ENCODE measurements around the gene DRP2. TPM values are rescaled to one million over a fixed set of nuclear protein-coding genes. Genes with fewer than 3 reads are reported as not detected.

DRP2 gene
- total and polyA plus RNA-seq, 2 of the 13 experiments (the other 11 are each of a cell fraction or from before 2014, with no cell fraction given): 0.04 to 0.07 TPM

DNA sequence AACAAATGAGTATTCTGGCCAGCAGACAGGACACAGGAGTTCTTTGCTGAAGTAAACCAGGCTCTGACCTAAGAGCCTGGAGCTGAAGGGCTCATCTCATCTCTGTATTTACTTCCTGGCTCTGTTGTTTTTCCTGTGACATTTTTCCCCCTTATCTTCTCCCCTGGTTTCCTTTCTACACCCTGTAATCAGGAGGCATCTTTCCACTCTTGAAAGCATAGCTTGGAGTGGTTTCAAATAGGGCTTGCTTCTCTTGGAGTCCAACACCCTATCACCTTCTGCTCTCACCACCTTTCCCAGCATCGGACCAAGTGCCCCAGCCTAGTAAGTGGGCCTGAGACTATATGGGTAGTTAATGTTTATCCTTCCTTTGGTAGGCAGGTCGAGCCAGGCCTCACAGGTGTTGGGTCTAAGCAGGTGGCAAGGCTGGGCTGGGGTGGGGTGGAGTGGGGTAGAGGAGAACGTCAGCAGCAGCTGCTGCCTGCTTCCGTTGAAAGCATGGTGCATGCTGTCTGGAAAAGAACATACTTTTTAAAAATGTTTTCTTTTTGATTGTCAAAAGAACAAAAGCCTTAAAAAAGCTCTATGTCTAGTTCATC, 1.2 kb downstream of the DRP2 start:
- TF ChIP-seq ZNF607 (CRISPR knock-in tag; IDR thresholded peaks at IDR 0.05; ENCODE audit: borderline replicate concordance): no peak

DNA sequence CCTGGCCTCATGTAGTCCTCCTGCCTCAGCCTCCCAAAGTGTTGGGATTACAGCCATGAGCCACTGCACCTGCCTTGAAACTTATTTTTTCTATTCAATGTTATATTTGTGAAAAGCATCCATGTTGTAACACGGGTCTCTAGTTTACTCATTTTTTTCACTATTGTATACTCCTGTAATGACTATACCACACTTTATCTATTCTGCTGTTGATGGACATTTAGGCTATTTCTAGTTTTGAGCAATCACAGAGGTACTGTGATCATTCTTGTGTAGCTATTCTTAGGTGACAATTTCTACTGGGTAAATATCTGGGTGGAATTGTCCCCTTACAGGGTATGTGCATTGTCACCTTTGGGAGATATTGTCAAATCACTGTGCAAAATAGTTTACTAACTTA, 3.6 kb downstream of the DRP2 start:
- intact Hi-C loops (cut with micrococcal nuclease; ENCODE audit: unreplicated experiment): no loop called here
- ChIA-PET POLR2A (no interaction called here), CTCF (ENCODE audit: low intra/inter-chr PET ratio, low total read pairs) (no interaction called here)
- Histone ChIP-seq H3K4me1 (ENCODE audit: insufficient read depth, low read length) (no peaks in the 10 kb centered on the region), H3K9me3 (ENCODE audit: low read length) (no peaks in the 10 kb centered on the region), H3K27me3 (ENCODE audit: control insufficient read depth in 1 of 2, insufficient read depth in 2 of 2, low read length in 2 of 2) (no peaks in the 10 kb centered on the region), H3K36me3 (replicated peaks in 1 of 2; ENCODE audit: control insufficient read depth in 1 of 2, insufficient read depth in 2 of 2, low read length in 2 of 2) (no peaks in the 10 kb centered on the region), H3K4me2 (ENCODE audit: low read depth, low read length) (no peak overlapping the region), H2AFZ (ENCODE audit: low read length) (no peak overlapping the region), H4K20me1 (ENCODE audit: insufficient read depth, low read length) (no peaks in the 10 kb centered on the region), H3K79me2 (ENCODE audit: insufficient read depth, low read length) (no peaks in the 10 kb centered on the region), H3K9ac (ENCODE audit: insufficient read depth, low read depth, low read length) (no peak overlapping the region), H3K27ac (ENCODE audit: extremely low read length, insufficient read depth, low read length) (no peak overlapping the region), H3K4me3 (replicated peaks in 1 of 3; ENCODE audit: insufficient read depth in 1 of 3, low read depth in 2 of 3, low read length in 3 of 3) (no peak overlapping the region)
- no TSS peak for BruUV-seq (replicated peaks)
- WGBS (ENCODE audit: low lambda C conversion rate): 0% methylated on average over 1 of the region's 1 CpG
- no peak for DNase-seq (ENCODE audit: low spot score)
- in situ Hi-C loops (cut with HindIII; ENCODE audit: extremely low pct_ligation_motif_present, low pct_unique_long_range_greater_than_20kb): no loop called here
- ATAC-seq: no peak
- no peak for FAIRE-seq
- TF ChIP-seq RARG (CRISPR knock-in tag; IDR thresholded peaks at IDR 0.05; ENCODE audit: low read depth) (no peak), ZNF3 (CRISPR knock-in tag; IDR thresholded peaks at IDR 0.05) (no peak), ZFP1 (CRISPR knock-in tag; IDR thresholded peaks at IDR 0.05) (no peak), ZNF709 (CRISPR knock-in tag; IDR thresholded peaks at IDR 0.05) (no peak)

More for the DNA sequence above, 1.2 kb downstream of the DRP2 start:
- ChIA-PET CTCF (ENCODE audit: low intra/inter-chr PET ratio, low total read pairs) (no interaction called here), POLR2A (no interaction called here)
- no peak overlapping the region for H3K9ac ChIP-seq (ENCODE audit: insufficient read depth, low read depth, low read length)
- FAIRE-seq (no peak), ATAC-seq (no peak), DNase-seq (ENCODE audit: low spot score) (no peak)
- no peaks in the 10 kb centered on the region for H3K36me3 ChIP-seq (replicated peaks in 1 of 2; ENCODE audit: control insufficient read depth in 1 of 2, insufficient read depth in 2 of 2, low read length in 2 of 2)
- H3K4me1 ChIP-seq (ENCODE audit: insufficient read depth, low read length): no peaks in the 10 kb centered on the region
- WGBS (ENCODE audit: low lambda C conversion rate): 0% methylated on average over 2 of the region's 4 CpGs
- in situ Hi-C loops (cut with HindIII; ENCODE audit: extremely low pct_ligation_motif_present, low pct_unique_long_range_greater_than_20kb) (no loop called here), intact Hi-C loops (cut with micrococcal nuclease; ENCODE audit: unreplicated experiment) (no loop called here)
- H3K79me2 ChIP-seq (ENCODE audit: insufficient read depth, low read length): no peaks in the 10 kb centered on the region
- H3K4me3 ChIP-seq (replicated peaks in 1 of 3; ENCODE audit: insufficient read depth in 1 of 3, low read depth in 2 of 3, low read length in 3 of 3): no peak overlapping the region
- no TSS peak for BruUV-seq (replicated peaks)
- no peak overlapping the region for H3K27ac ChIP-seq (ENCODE audit: extremely low read length, insufficient read depth, low read length)
- no peak overlapping the region for H3K4me2 ChIP-seq (ENCODE audit: low read depth, low read length)
- H3K27me3 ChIP-seq (ENCODE audit: control insufficient read depth in 1 of 2, insufficient read depth in 2 of 2, low read length in 2 of 2): peaks cover 1 to 4% of the 10 kb centered on the region in 2 experiments; a peak in 2 of 5 replicates
- H3K9me3 ChIP-seq (ENCODE audit: low read length): no peaks in the 10 kb centered on the region
- H2AFZ ChIP-seq (ENCODE audit: low read length): no peak overlapping the region
- no peaks in the 10 kb centered on the region for H4K20me1 ChIP-seq (ENCODE audit: insufficient read depth, low read length)
